Stimulated activated naive CD8-positive, alpha-beta T cell treated with anti-CD3 and anti-CD28 coated beads, Interleukin-15, Interleukin-2, amounts not matched to agents 100 ng/mL and 50 ng/mL, for 24 hours (primary cell): ENCODE measurements around the gene AJUBA.
"Not testable (repeated sequence)": the region's sequence is repeated elsewhere in the genome, so short reads cannot be mapped to it uniquely, and the experiment has no call there.

ENCODE experiments used
- H3K27ac Mint-ChIP-seq: one replicate; pipeline ENCODE4 v1.8.0; 2021; ENCODE audit warnings: mild to moderate bottlenecking, mixed read lengths
- H3K27me3 Mint-ChIP-seq: one replicate; pipeline ENCODE4 v1.8.0; 2021; ENCODE audit warnings: mixed read lengths
- H3K36me3 Mint-ChIP-seq: one replicate; pipeline ENCODE4 v1.8.0; 2021; ENCODE audit warnings: low read depth, mixed read lengths
- H3K4me1 Mint-ChIP-seq: one replicate; pipeline ENCODE4 v1.8.0; 2021; ENCODE audit warnings: low read depth, mixed read lengths
- H3K4me3 Mint-ChIP-seq: one replicate; pipeline ENCODE4 v1.8.0; 2021; ENCODE audit warnings: mild to moderate bottlenecking, mixed read lengths
- H3K9me3 Mint-ChIP-seq: one replicate; pipeline ENCODE4 v1.8.0; 2021; ENCODE audit warnings: mixed read lengths

Gene AJUBA

DNA sequence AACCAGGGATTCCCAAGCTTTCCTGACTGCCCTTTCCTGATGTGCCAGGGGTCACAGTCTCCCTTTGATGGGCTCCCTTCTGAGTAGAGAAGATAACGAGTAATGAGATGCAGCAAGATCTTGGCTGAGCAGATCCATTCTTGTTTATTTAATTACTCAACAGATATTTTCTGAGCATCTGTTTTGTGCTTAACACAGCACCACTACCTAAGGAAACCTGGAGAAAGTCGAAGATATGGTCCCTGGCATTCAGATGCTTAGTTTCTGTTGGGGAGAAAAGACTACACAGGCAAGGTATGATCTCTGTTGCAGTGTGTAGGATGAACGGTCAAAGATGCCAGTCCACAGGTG lies 3.9 kb downstream of the AJUBA start:
- Mint-ChIP-seq H3K4me1 (peaks cover 6% of the 10 kb centered on the region), H3K27ac (no peak overlapping the region), H3K27me3 (peaks cover 13% of the 10 kb centered on the region), H3K36me3 (no peaks in the 10 kb centered on the region), H3K9me3 (no peaks in the 10 kb centered on the region), H3K4me3 (no peak overlapping the region)

DNA sequence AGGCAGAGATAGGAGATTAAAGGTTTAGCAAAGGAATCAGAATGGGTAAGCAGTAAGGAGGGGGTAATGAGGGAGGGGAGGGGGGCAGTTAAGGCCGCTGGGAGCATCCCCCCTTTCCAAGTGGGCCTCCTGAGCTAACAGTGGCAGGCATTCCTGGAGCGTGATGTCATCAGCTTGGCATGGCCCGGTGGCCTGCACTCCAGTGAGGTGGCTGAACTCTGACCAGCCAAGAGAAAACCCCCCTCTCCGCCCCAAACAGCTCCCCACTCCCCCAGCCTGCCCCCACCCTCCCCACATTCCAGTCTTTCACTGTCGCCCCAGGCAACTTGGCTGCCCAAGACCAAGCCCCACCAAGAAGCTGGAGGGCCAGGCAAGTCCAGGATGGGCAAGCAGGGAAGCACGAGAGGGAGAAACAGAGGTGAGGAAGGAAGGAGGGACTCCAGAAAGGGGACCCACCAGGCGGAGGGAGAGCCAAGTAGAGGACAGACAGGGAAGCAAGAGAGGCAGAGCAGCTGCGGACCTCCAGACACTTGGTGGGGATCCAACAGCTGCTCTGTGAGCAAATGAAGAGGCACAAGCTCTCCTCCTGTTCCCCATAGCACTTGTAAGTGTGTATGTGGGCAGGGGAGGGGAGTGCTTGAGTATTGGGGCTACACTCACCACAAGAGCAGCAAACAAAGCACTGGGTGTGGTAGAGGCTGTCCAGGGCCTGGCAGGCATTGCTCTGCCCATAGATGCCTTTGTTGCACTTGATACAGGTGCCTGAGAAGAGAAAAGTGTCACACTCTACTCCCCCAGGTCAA lies 4.5 kb downstream of the AJUBA start:
- Mint-ChIP-seq H3K9me3 (no peaks in the 10 kb centered on the region), H3K4me1 (peaks cover 6% of the 10 kb centered on the region), H3K4me3 (no peak overlapping the region), H3K27me3 (peaks cover 13% of the 10 kb centered on the region), H3K27ac (no peak overlapping the region), H3K36me3 (no peaks in the 10 kb centered on the region)

DNA sequence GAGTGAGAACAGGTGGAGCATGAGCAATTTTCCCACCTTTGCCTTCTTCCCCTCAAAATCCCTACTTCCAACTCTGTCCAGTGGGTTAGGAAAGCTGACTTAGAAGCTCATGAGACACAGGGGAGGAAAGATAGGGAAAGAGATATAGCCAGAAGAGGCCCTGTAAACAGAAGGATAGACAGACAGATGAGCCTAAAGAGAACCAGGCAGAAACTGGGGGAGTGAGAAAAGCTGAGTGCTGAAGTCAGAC lies 5.0 kb downstream of the AJUBA start:
- H3K27ac Mint-ChIP-seq: no peak overlapping the region
- H3K36me3 Mint-ChIP-seq: no peaks in the 10 kb centered on the region
- no peak overlapping the region for H3K4me3 Mint-ChIP-seq
- no peaks in the 10 kb centered on the region for H3K9me3 Mint-ChIP-seq
- peaks cover 6% of the 10 kb centered on the region for H3K4me1 Mint-ChIP-seq
- H3K27me3 Mint-ChIP-seq: peaks cover 13% of the 10 kb centered on the region

DNA sequence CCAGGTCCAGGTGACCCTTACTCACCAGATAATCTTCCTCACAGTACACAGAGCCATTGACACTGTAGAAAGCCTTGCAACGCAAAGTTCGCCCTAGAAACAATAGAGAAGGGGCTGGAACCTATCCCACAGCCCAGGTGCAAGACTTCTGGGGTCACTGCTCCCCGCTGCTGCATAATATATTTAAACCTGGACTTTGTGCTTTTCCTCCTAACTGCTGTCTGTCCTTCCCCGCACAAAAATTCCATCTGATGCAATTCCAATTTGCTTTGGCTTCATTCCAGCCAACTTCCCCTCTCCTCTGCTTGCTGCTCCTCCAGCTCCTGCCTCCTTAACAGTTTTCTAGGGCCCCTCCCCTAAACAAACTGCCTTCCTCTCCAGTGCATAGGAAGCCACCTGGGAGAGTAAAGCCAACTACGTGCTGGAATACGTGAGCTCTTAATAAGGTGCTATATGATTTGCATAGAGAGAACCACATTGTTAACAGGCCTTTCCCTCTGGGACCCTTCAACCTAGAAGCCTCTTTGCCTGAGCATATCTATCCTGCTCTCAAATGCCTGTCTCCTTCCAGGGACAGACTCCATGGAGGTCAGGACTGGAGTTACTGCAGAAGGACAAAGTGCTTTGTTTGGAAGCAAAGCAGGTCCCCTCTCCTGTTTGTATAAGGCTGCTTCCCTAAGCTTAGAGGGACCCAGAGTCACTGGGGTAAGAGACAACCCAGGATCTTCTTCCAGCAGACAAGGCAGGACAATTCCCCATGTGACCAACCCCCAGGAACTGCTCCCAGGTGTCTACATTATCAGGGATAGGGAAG lies 5.5 kb downstream of the AJUBA start:
- H3K4me1 Mint-ChIP-seq: peaks cover 6% of the 10 kb centered on the region
- no peaks in the 10 kb centered on the region for H3K36me3 Mint-ChIP-seq
- no peak overlapping the region for H3K4me3 Mint-ChIP-seq
- no peaks in the 10 kb centered on the region for H3K9me3 Mint-ChIP-seq
- H3K27me3 Mint-ChIP-seq: peaks cover 13% of the 10 kb centered on the region
- H3K27ac Mint-ChIP-seq: no peak overlapping the region

DNA sequence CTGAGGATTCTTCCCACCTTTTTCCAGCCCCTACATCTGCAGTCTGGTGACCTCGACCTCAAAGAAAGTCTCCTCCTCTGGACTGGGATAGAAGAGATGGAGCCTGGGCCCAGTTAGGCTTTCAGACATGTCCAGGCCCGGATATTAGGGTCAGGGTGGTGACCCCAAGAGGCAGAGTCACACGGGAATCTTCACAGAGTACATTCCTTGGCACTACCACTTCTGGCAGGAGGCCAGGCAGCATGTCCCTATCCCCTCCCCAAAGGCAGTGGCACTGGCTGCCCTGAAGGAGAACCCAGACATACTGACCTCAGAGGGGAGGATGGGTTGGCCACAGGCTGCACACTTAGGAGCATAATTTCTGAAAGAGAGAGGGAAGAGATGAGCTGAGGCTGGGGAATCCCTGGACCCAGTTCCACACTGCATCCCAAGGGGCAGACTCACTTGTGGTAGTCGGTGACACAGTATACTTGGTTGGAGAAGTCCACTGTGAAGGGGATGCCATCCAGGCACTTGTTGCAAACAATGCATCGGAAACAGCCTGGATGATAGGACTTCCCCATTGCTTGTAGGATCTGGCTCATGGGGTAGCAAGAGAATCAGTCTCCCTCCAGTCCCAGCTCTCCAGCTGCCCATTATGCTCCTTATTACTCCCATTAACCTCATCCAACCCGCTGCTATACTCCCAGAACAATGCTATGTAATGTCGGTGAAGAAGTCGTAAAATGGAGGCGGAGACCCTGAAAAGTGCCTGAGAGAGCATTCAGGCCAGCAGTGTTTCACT lies 7.6 kb downstream of the AJUBA start:
- Mint-ChIP-seq H3K4me1 (no peaks in the 10 kb centered on the region), H3K27me3 (peaks cover 3% of the 10 kb centered on the region), H3K27ac (no peak overlapping the region), H3K4me3 (no peak overlapping the region), H3K36me3 (no peaks in the 10 kb centered on the region), H3K9me3 (no peaks in the 10 kb centered on the region)

DNA sequence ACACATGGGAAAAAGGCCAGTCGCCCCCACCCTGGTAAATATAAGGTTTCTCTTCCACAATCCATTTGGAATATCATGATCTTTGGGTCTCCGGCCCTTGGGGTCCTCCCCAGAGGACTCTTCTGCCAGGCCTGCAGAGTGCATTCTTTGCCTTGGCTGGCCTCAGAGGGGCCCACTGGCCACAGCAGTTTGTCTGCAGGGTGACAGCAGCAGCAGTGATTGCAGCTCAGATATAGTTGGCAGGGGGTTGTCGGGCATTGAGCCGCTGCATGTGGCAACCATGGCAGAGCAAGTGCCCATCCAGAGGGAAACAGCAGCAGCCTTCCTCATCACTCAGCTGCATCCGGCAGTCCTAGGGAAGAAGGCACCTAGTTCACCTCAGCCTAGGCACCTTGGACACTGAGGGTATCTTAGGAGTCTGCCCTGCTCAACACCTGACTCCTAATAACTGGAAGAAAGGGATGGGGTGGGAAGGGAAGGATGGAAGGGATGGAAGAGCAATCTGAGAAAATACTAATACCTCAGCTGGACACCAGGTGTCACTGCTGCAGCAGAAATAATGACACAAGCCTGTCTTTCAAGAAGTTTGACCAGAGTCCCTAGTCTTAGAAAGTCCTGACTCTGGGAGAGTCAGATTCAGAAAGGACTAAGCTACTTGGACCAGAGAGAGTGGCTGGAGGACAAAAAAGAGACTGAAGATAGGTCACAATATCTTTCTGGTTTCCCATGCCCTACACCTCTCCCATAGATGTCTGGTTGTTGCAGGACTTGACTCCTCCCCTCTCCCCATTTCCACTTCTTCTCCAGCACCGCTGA lies 8.9 kb downstream of the AJUBA start:
- Mint-ChIP-seq H3K36me3 (no peaks in the 10 kb centered on the region), H3K9me3 (no peaks in the 10 kb centered on the region), H3K27ac (no peak overlapping the region), H3K4me3 (no peak overlapping the region), H3K4me1 (no peaks in the 10 kb centered on the region), H3K27me3 (no peaks in the 10 kb centered on the region)

DNA sequence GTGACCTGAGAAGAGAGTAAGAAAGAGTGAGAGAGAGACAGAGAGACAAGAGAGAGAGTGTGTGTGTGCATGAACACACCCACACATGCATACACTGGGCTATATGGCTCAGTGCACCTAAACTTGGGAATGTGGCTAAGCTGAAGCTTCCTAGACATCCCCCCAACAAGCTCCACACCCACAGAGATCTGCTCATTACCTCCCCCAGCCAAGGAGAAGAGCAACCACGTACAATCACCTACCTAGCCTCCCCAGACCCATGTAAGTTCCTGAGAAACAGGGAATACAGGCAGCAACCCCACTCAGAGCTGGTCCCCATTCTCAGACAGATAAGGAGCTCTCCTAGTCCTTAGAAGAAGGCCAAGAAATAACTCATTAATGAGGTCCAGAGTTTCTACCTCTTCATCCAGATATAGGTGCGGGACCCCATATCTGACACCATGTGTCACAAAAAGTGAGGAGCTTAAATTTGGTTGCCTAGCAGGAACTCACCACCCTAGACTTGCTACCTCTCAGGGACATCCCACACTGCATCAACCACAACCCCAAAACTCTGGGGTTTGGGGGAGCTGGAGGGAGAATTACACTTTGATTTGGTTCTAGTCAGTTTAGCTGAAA lies 9.9 kb downstream of the AJUBA start:
- H3K27me3 Mint-ChIP-seq: no peaks in the 10 kb centered on the region
- H3K4me1 Mint-ChIP-seq: no peaks in the 10 kb centered on the region
- no peaks in the 10 kb centered on the region for H3K36me3 Mint-ChIP-seq
- H3K4me3 Mint-ChIP-seq: no peak overlapping the region
- H3K27ac Mint-ChIP-seq: no peak overlapping the region
- H3K9me3 Mint-ChIP-seq: no peaks in the 10 kb centered on the region

DNA sequence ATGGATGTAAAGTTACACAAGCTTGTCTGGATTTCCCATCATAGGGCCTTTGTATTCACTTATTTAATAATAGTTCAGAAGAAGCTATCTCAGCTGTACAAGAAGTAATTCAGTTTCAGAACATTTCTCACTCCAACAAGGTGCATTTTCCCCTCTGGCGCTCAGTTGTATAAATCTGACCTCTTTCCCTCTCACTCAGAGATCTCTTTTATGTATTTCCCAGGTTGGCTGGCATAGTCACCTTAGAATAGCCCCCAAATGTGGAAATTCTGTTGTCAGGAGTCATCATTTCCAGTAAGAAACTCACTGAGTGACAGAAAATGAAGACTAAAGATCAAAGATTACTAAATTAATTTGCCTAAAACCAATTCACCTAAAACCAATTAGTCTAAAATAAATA lies 11.2 kb downstream of the AJUBA start:
- Mint-ChIP-seq H3K27ac (no peak overlapping the region), H3K4me3 (no peak overlapping the region), H3K27me3 (no peaks in the 10 kb centered on the region), H3K4me1 (no peaks in the 10 kb centered on the region), H3K9me3 (no peaks in the 10 kb centered on the region), H3K36me3 (no peaks in the 10 kb centered on the region)

DNA sequence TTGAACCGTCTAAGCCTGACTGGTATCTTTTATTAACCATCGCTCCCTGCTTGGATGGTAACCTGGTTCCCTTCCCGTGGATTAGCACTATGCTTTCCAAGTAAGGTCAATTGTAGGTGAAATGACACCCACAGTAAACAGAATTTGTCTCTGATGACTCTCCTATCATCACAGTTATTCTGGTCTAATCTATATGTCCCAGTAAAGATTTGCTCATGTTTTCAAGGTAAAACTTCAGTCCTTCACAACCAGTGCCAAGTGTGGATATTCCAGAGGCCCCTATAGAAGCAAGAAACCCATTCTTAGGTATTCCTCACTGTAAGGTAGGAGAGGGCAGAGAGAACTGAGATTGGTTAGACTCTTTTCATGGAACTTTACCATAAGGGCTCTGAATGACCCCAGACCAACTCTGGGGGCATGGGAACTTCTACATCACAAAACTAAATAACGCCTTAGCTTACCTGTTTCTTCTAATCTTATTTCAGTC lies 15.5 kb downstream of the AJUBA start:
- H3K27ac Mint-ChIP-seq: no peak overlapping the region
- H3K36me3 Mint-ChIP-seq: no peaks in the 10 kb centered on the region
- no peak overlapping the region for H3K4me3 Mint-ChIP-seq

DNA sequence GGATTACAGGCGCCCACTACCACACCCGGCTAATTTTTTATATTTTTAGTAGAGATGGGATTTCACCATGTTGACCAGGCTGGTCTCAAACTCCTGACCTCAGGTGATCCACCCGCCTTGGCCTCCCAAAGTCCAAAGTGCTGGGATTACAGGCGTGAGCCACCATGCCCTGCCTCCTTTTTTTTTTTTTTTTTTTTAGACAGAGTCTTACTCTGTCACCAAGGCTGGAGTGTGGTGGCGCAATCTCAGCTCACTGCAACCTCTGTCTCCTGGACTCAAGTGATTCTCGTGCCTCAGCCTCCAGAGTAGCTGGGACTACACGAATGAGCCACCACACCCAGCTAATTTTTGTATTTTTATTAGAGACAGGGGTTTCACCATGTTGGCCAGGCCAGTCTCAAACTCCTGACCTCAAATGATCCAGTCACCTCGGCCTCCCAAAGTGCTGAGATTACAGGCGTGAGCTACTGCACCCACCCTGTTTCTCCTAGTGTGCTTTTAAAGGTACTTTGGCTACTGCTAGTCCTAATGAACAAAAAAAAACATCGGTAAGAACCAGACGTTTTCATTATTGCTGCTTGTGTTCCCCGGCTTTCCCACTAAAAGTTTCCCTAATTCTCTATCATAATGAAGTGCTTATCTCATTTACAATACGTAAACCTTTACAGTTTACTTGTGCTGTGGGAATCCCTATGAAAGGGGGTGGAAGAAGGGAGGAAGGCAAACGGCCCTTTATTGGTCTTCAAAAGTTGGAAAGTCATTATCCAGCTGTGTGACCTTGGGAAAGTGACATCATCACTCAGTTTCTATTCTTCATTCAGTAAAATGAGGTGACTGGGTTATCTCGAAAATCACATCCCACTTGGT lies 16.2 kb downstream of the AJUBA start:
- H3K36me3 Mint-ChIP-seq, H3K27me3 Mint-ChIP-seq, H3K4me1 Mint-ChIP-seq, H3K27ac Mint-ChIP-seq, H3K9me3 Mint-ChIP-seq, H3K4me3 Mint-ChIP-seq: not testable (repeated sequence)

More for the DNA sequence above, 15.5 kb downstream of the AJUBA start:
- no peaks in the 10 kb centered on the region for H3K4me1 Mint-ChIP-seq
- H3K9me3 Mint-ChIP-seq: no peaks in the 10 kb centered on the region
- H3K27me3 Mint-ChIP-seq: no peaks in the 10 kb centered on the region

DNA sequence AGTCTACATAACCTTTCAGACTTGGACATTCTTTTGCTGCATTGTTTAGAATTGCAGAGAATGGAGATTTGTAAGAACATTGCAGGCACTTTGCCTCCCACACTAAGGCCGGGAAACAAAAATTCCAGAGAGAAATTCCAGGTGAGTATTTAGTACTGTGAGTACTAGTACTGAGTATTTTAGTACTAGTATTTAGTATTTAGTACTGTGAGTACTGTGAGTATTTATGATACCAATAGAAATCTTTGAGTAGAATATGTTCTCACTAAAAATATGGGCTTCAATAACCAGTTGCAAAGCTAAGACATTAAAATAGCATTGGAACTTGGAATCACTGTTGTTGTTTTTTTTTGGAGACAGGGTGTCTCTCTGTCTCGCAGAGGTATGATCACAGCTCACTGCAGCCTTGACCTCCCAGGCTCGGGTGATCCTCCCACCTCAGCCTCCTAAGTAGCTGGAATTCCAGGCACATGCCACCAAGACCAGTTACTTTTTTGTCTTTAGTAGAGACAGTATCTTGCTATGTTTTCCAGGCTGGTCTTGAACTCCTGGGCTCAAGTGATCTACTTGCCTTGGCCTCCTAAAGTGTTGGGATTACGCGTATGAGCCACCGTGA lies 20.2 kb downstream of the AJUBA start:
- H3K36me3 Mint-ChIP-seq: no peaks in the 10 kb centered on the region
- no peaks in the 10 kb centered on the region for H3K9me3 Mint-ChIP-seq
- peaks cover 8% of the 10 kb centered on the region for H3K4me1 Mint-ChIP-seq
- H3K27ac Mint-ChIP-seq: no peak overlapping the region
- H3K4me3 Mint-ChIP-seq: no peak overlapping the region
- H3K27me3 Mint-ChIP-seq: no peaks in the 10 kb centered on the region

DNA sequence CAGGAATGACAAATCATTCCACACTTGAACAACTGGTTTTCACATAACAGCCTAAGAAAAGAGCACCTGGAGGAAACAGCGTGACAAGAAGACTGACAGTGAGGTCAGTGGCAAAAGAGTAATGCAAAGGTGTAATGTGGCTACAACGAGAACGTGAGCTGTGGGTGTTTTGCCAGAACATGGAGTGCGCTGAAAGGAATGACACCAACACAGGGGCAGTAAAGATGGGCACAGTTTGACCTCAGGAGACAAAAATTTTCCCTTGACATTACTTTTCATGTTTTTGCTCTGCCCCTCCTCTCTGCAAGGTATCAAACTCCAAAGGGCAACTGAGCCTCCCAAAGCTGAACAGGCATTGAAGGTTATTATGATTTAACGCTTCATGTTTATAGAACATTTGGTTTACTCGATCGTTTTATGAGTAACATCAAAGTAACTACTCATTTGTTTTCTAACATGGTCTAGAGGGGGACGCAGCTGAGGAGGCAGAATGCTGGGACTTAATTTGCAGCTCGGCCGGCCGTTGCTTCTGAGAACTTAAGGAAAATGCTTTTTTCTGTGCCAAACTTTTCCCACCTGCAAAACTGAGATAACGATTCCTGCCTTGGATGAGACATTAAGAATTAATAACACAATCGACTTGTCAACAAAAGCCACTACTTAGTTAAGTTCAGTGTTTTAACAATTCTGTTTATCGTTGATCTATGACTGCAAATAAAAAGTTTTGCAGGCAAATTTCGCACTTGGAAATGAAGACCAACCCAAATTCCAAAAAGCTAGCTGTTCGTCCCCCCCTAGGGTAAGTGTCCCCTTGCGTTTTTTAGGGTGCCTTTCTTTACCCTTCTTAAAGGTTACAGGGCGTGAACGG lies 26.4 kb downstream of the AJUBA start:
- peak overlapping the region; percentile 91 for H3K27ac Mint-ChIP-seq

More for the DNA sequence above, 26.4 kb downstream of the AJUBA start:
- peaks cover 31% of the 10 kb centered on the region for H3K4me1 Mint-ChIP-seq
- H3K27me3 Mint-ChIP-seq: no peaks in the 10 kb centered on the region
- H3K4me3 Mint-ChIP-seq: peak overlapping the region; percentile 94
- H3K36me3 Mint-ChIP-seq: peaks cover 22% of the 10 kb centered on the region
- no peaks in the 10 kb centered on the region for H3K9me3 Mint-ChIP-seq
